Lower lobe of right lung (tissue), 2 donors: ENCODE data around the gene SPPL3. TPM values are rescaled to one million over a fixed set of nuclear protein-coding genes. Genes with fewer than 3 reads are reported as not detected.
A peak's percentile ranks its signal among the peaks of the same experiment; 100 is the strongest.

Source experiments
- ATAC-seq, 2 donors: fragments of 200-7000 bp; cut with Tn5 transposase; one replicate each; pipeline ENCODE4 v1.9.1; 2020 to 2022; ENCODE audit warnings: mild to moderate bottlenecking in 2 of 2, moderate library complexity in 2 of 2
- DNase-seq: peaks from one replicate; pipeline ENCODE4 v3.0.0-alpha.2; 2020
- H3K27ac ChIP-seq: fragments of 200-600 bp; one replicate; pipeline ENCODE4 v1.8.0; 2022
- H3K27me3 ChIP-seq: fragments of 200-600 bp; one replicate; pipeline ENCODE4 v1.8.0; 2022; ENCODE audit warnings: low read depth
- H3K36me3 ChIP-seq: fragments of 200-600 bp; one replicate; pipeline ENCODE4 v1.8.0; 2022; ENCODE audit warnings: mild to moderate bottlenecking
- H3K4me1 ChIP-seq: fragments of 200-600 bp; one replicate; pipeline ENCODE4 v1.8.0; 2022
- H3K4me3 ChIP-seq: fragments of 200-600 bp; one replicate; pipeline ENCODE4 v1.8.0; 2022; ENCODE audit warnings: mild to moderate bottlenecking
- H3K9me3 ChIP-seq: fragments of 200-600 bp; one replicate; pipeline ENCODE4 v1.8.0; 2022
- CTCF ChIP-seq: fragments of 200-600 bp; IDR thresholded peaks from one replicate; pipeline ENCODE4 v1.8.0; 2022; ENCODE audit warnings: antibody characterized with exemption, mild to moderate bottlenecking
- intact Hi-C: fragments of 100-400 bp; cut with DNase I; formaldehyde crosslinking; loops from one replicate; pipeline ENCODE4 v1.11.0; 2022
- total RNA-seq: library from RNA; stranded (reverse); fragmentation: NEBNext Ultra II Directional; extraction: Animal tissue kit (Norgen Biotek cat#: 25700); gene quantifications from one replicate; pipeline ENCODE4 v1.2.1, GENCODE V29; 2021
- donor health status: DM: no; HTN: yes; CAD: no; lungs with severe emphysema.

SPPL3 gene
- total RNA-seq, 1 donor from 2014 or later: 44.0 TPM

GRCh38 chr12:120890963-120891362 lies 13.2 kb downstream of the SPPL3 start:
- H3K9me3 ChIP-seq: no peaks in the 10 kb centered on the region
- H3K36me3 ChIP-seq: peaks cover 14% of the 10 kb centered on the region
- DNase-seq (no peak), ATAC-seq (no peak)
- no peak overlapping the region for H3K27ac ChIP-seq
- intact Hi-C loops: no loop called here
- H3K4me3 ChIP-seq: no peak overlapping the region
- no peaks in the 10 kb centered on the region for H3K27me3 ChIP-seq
- no peak for TF ChIP-seq CTCF
- peaks cover 23% of the 10 kb centered on the region for H3K4me1 ChIP-seq

GRCh38 chr12:120887253-120888043 lies 16.7 kb downstream of the SPPL3 start:
- DNase-seq (no peak), ATAC-seq (no peak)
- Histone ChIP-seq H3K27me3 (no peaks in the 10 kb centered on the region), H3K4me3 (no peak overlapping the region), H3K4me1 (peaks cover 30% of the 10 kb centered on the region), H3K27ac (no peak overlapping the region), H3K36me3 (no peaks in the 10 kb centered on the region), H3K9me3 (no peaks in the 10 kb centered on the region)
- intact Hi-C loops: no loop called here
- no peak for TF ChIP-seq CTCF

- no peak for DNase-seq
- H3K9me3 ChIP-seq: no peaks in the 10 kb centered on the region
- TF ChIP-seq CTCF: no peak
- intact Hi-C loops: no loop called here
- no peaks in the 10 kb centered on the region for H3K36me3 ChIP-seq
- peak in 1 of 2 donors; percentile 33 for ATAC-seq
- H3K4me3 ChIP-seq: no peak overlapping the region
- H3K27me3 ChIP-seq: no peaks in the 10 kb centered on the region
- peaks cover 30% of the 10 kb centered on the region for H3K4me1 ChIP-seq
- no peak overlapping the region for H3K27ac ChIP-seq
Observed at GRCh38 chr12:120886199-120887018, 17.7 kb downstream of the SPPL3 start.

- Histone ChIP-seq H3K4me3 (no peak overlapping the region), H3K27ac (no peak overlapping the region), H3K4me1 (peaks cover 22% of the 10 kb centered on the region), H3K9me3 (no peaks in the 10 kb centered on the region), H3K27me3 (no peaks in the 10 kb centered on the region), H3K36me3 (no peaks in the 10 kb centered on the region)
- ATAC-seq: peak in 1 of 2 donors; percentile 64
- no peak for DNase-seq
- intact Hi-C loops: no loop called here
- no peak for TF ChIP-seq CTCF
Observed at GRCh38 chr12:120885521-120885920, 18.6 kb downstream of the SPPL3 start.

GRCh38 chr12:120884644-120885043 lies 19.5 kb downstream of the SPPL3 start:
- Histone ChIP-seq H3K4me3 (no peak overlapping the region), H3K4me1 (peaks cover 21% of the 10 kb centered on the region), H3K27ac (no peak overlapping the region), H3K36me3 (no peaks in the 10 kb centered on the region), H3K27me3 (no peaks in the 10 kb centered on the region), H3K9me3 (no peaks in the 10 kb centered on the region)
- TF ChIP-seq CTCF: no peak
- DNase-seq (no peak), ATAC-seq (no peak)
- intact Hi-C loops: no loop called here
